ENCODE data around the gene GON4L.
"Not testable (repeated sequence)": the region's sequence is repeated elsewhere in the genome, so short reads cannot be mapped to it uniquely, and the experiment has no call there.

The GON4L gene

GRCh38 chr1:155812878-155813277 lies 44.1 kb downstream of the GON4L start:
- DNase-seq, result no peak

GRCh38 chr1:155809088-155809487 lies 47.9 kb downstream of the GON4L start:
- no peak for DNase-seq

GRCh38 chr1:155801149-155801548 lies 55.9 kb downstream of the GON4L start:
- no peak for DNase-seq

GRCh38 chr1:155795618-155796017 lies 61.4 kb downstream of the GON4L start:
- not testable (repeated sequence) for DNase-seq

GRCh38 chr1:155794605-155795245 lies 62.3 kb downstream of the GON4L start:
- DNase-seq, result no peak

GRCh38 chr1:155793213-155793612 lies 63.8 kb downstream of the GON4L start:
- no peak for DNase-seq

GRCh38 chr1:155777582-155777981 lies 79.4 kb downstream of the GON4L start:
- no peak for DNase-seq

- no peak for DNase-seq
Observed at GRCh38 chr1:155776414-155776813, 80.6 kb downstream of the GON4L start.

GRCh38 chr1:155773221-155773620 lies 83.8 kb downstream of the GON4L start:
- no peak for DNase-seq

- no peak for DNase-seq
Observed at GRCh38 chr1:155769257-155769656, 87.8 kb downstream of the GON4L start.

GRCh38 chr1:155767399-155767989 lies 89.5 kb downstream of the GON4L start:
- not testable (repeated sequence) for DNase-seq

- not testable (repeated sequence) for DNase-seq
Observed at GRCh38 chr1:155763989-155764388, 93.0 kb downstream of the GON4L start.

GRCh38 chr1:155763090-155763815 lies 93.8 kb downstream of the GON4L start:
- DNase-seq, result not testable (repeated sequence)

GRCh38 chr1:155761736-155762405 lies 95.1 kb downstream of the GON4L start:
- DNase-seq, result no peak

GRCh38 chr1:155760751-155761475 lies 96.1 kb downstream of the GON4L start:
- no peak for DNase-seq

- DNase-seq, result no peak
Observed at GRCh38 chr1:155759966-155760630, 96.9 kb downstream of the GON4L start.

GRCh38 chr1:155759017-155759416 lies 98.0 kb downstream of the GON4L start:
- DNase-seq, result not testable (repeated sequence)

- DNase-seq, result not testable (repeated sequence)
Observed at GRCh38 chr1:155748141-155748540, 108.9 kb downstream of the GON4L start.

- not testable (repeated sequence) for DNase-seq
Observed at GRCh38 chr1:155747586-155747985, 109.4 kb downstream of the GON4L start.

GRCh38 chr1:155745284-155746228 lies 111.5 kb downstream of the GON4L start:
- DNase-seq, result peak; percentile 93

GRCh38 chr1:155744711-155745283 lies 112.2 kb downstream of the GON4L start:
- DNase-seq, result no peak
